Esophagus squamous epithelium (tissue), 4 donors: ENCODE data around the gene BTBD8.

Experiments
- CTCF ChIP-seq, 6 experiments: fragments of 450-650 bp in 4 of 6; fragments of 200-600 bp in 2 of 6; sonication (generic) in 2 of 6; IDR thresholded peaks; one replicate each; pipeline ENCODE4 v1.5.1; 2016 to 2019; ENCODE audit warnings: antibody characterized with exemption in 6 of 6, mild to moderate bottlenecking in 4 of 6, moderate library complexity in 4 of 6
- POLR2A ChIP-seq, 4 donors: fragments of 450-650 bp; IDR thresholded peaks; one replicate each; pipeline ENCODE4 v1.6.1; 2017; ENCODE audit warnings: antibody characterized with exemption in 4 of 4, mild to moderate bottlenecking in 4 of 4, moderate library complexity in 3 of 4

GRCh38 chr1:92230736-92231135 is 150.6 kb downstream of the BTBD8 start:
- TF ChIP-seq POLR2A (IDR thresholded peaks at IDR 0.05) (no peak), CTCF (IDR thresholded peaks at IDR 0.05) (no peak)
